ENCODE data around the gene RNASEL. TPM values are rescaled to one million over a fixed set of nuclear protein-coding genes. Genes with fewer than 3 reads are reported as not detected.
A peak's percentile ranks its signal among the peaks of the same experiment; 100 is the strongest.

Gene RNASEL
- total RNA-seq, 1 experiment from 2014 or later = 6.1 TPM

DNA sequence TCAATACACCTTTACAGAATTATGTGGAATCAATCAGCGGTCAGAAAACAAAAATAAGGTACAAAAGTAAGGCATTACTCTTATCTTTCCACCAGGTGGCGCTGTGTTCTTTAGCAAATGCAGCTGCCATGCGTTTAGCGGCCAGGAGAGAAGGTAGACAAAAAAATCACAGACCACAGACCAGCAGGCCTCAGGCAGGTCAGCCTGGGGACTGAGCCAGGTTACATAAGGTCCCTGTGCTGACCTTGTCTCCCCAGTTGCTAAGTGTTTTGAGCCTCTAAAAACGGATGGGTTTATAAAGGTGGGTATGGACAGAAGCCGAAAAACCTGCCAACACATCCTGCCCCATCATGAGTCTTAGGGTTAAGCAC is 12.3 kb upstream of the RNASEL start:
- peak; percentile 64 for DNase-seq (ENCODE audit: low read depth)

DNA sequence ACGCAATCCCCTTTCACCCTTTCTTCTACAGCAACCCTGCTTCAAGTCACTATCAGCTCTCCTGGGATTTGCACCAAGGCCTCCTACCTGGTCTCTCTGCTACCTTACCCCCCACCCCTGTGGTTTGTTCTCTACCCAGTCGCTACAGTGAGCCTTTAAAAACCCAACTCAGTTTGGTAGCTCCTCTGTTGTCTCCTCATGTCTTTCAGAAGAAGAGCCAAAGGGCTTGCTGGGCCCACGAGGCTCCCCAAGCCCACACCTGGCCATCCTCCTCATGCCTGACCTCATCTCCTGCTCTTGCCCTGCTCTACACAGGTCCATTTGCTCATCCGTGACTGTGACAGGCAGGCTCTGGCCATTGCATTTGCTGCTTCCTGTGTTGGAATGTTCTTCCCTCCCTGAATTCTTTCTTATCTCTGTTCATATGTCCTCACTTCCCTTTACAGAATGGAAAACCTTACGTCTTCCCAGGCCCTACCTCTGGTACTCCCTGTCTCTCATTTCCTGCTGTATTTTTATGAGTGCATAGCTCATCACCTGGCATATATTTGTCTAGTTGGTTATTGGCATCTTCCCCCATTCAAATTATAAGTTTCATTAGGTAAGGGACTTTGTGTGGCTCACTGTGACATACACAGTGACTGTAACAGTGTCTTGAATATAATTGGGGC is 11.8 kb upstream of the RNASEL start:
- DNase-seq (ENCODE audit: low read depth) = no peak

DNA sequence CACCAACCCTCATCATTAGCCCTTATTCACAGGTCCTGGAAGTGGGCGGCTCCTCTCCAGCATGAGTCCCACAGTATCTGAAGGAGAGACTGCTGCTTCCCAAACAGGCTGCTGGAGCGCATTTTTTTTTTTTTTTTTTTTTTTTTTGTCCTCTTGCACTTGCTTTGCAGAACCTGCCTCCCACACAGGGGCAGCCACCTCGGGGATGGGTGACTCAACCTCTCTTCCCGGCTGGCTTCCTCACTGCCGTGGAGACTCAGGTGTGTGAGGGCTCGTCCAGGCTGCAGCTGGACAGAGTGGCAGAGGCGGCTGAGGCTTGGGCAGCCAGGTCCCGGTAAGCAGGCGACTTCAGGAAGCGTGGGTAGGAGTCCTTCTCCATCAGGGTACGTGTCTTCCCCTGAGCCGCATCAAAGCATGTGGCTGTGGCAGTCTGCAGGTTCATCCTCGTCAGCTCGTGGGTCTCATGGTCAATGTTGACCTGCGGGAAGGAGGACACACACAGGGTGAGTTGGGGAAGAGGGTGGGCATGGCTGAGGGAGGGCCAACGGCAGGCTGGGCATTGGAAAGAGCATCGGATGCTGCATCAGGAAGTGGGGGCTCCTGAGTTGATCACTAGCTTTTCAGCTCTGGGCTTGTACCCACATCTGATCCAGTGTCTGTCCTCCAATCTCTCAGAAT is 11.1 kb upstream of the RNASEL start:
- DNase-seq (ENCODE audit: low read depth) = no peak

DNA sequence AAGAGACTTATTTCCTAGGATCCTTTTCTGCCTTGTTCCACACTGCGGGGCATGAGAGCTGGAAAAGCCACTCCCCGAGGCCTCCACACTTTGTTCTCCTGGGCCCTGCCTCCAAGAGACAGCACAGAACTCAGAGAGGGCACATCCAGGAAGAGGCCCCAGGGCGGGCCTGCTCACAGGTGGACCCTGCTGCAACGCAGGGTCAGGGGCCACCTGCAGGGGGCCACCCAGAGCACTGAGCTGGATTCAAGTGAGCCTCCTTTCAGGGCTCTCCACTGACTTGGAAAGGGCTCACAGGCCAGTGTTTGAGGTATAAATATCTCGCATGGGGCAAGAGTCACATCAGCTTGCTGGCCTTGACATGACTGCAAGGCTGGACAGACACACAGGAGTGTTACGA is 10.3 kb upstream of the RNASEL start:
- no peak for DNase-seq (ENCODE audit: low read depth)

DNA sequence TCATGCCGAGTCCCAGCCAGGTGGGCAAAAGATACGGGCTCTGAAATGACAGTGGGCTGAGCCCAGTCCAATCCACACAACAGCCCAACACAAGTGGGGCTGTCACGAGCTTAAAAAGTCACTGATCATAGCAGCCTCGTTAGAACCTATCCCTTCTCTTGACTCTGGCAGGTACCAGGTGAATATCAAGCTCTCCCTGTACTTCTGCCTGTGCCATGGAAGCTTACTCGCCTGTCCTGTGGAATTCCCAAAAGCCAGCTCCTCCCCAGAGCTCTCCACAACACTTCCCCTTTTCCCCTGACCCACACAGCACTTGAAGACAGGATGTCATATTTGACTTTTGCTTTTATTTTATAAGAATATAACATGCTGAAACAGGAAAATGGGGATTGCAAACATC is 9.2 kb upstream of the RNASEL start:
- DNase-seq (ENCODE audit: low read depth) = no peak

DNA sequence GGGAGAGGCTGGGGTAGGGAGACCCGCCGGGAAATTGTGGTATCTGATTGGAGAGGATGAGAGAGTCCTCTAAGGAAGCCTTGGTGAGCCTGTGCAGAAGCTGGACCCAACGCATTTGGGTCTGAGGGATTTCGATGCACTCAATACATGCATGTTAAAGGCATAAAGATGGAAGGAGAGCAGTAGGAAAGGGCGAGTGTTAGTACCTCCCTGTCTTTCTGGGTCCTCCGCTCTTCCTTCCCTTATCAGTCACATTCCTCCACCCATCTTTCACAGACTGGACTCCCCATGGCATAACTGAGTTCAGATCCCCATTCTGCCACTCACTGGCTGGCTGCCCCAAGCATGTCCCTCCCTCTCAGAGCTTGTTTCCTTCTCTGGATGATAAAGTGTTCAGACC is 7.9 kb upstream of the RNASEL start:
- DNase-seq (ENCODE audit: low read depth) = no peak

DNA sequence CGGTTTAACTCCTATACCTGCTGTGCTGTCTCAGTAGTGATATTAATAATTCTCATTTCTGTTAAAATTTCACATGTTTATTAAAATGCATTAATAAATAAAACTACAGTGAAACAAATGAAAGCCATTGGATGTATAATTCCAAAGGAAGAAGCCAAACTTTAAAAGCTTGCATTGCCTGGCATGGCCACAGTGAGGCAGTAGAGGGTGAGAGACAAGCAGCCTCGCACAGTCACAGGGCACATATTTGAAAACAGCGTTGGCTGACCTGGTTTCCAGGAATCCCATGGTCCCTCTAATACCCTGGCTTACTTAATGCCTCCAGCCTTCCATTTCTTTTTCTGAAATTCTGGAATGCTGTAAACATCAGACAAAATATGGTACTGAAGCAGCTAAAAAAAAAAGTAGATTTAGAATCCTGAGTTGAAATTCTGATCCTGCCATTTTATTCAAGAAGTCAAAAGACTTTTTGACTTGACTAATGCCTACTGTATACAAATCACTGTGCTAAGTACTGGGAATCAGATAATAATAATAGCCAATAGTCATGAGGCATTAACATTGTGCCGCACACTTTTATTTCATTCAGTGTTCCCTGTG is 6.7 kb upstream of the RNASEL start:
- peak; percentile 60 for DNase-seq (ENCODE audit: low read depth)

DNA sequence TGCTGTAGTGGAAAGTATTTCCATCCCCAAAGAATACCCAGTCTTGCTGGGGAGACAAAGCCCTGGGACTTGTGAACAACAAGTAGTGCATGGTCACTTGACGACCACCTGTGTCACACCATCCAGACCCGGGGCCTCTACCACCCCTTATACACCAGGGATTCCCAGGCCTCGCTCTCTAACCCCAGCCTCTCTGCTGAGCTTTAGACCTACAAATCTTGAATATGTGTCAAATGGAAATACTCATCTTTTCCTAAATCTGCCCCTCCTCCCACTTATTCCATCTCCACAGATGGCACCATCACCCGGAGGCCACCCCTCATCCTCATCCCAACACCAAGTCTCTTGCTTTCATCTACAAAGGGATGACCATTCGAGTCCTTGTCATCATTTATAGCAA is 875 bp upstream of the RNASEL start:
- no peak for DNase-seq (ENCODE audit: low read depth)

DNA sequence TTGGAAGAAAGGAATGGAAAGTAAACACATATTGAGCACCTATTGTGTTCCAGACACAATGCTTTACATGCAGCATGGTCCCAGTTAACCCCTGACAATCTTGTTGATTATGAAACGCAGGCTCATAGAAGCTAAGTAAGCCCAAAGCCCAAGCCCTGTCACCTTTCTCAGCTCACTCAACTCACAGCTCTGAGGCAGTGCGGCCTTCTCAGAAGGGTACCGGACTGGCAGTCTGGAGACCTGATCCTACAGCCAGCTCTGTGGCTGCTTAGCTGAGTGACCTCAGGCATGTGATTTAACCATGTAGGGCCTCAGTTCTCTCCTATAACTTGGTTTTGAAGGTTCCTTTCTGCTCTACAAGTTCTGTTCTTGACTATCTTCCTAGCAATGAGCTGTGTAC is 464 bp upstream of the RNASEL start:
- DNase-seq (ENCODE audit: low read depth) = no peak

DNA sequence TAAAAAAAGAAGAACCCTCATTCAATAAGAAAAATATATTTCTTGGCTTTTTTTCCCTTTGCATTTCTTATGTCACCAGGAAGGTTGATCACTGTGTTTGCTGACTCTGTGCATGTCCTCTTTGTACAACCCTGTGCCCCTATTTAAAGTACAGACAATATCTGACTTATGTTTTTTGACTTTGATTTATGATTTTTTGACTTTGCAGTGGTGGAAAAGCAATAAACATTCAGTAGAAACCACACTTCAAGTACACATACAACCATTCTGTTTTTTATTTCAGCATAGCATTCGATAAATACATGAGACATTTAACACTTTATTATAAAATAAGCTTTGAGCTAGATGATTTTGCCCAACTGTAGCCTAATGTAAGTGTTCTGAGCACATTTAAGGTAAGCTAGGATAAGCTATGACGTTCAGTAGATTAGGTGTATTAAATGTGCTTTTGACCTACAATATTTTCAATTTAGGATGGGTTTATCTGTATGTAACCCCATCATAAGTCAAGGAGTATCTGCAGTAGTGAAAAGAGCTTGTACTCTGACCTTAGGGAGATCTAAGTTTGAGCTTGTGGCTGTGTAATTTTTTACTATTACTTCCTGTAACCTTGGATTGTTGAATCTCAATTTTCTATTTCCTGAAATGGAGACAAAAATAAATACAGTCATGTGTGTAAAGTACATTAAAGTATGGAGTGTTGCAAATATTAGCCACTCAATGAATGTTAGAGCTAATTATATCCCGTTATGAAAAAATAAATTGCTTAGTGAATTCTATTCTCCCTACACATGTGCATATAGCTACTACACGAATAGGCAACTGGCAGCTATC is 1.2 kb downstream of the RNASEL start:
- no peak for DNase-seq (ENCODE audit: low read depth)

DNA sequence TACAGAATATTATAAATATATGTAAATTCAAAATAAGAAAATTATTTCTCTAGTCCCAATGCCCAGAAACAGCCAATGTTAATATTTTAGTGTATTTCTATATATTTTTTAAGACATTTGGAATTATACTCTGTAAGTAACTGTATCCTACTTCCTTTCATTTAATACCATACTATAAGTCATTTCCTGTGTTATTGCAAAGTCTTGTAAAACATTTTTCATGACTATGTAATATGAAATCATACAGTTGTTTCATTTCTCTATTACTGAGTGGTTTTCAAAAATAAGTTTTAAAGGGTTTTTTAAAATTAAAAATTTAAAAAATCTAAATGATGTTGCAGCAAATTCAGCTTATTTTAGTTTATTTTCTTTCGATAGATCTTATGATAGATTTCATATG is 2.0 kb downstream of the RNASEL start:
- no peak for DNase-seq (ENCODE audit: low read depth)

DNA sequence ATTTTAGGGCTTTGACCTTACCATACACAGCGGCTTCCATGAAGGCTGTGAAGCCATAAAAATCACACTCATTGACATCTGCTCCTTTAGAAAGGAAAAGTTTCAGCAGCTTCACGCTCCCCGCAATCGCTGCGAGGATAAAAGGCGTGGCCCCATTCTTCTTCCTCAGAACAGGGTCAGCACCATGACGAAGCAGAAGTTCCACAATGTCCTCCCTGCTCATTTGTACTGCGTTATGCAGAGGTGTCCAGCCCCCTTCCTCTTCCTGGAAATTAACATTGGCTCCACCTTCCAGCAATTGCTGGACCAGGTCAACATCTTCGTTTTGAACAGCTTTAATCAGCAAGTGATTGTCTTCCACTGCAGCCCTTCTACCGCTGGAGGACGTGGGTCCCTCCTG is 2.7 kb downstream of the RNASEL start:
- DNase-seq (ENCODE audit: low read depth) = no peak

DNA sequence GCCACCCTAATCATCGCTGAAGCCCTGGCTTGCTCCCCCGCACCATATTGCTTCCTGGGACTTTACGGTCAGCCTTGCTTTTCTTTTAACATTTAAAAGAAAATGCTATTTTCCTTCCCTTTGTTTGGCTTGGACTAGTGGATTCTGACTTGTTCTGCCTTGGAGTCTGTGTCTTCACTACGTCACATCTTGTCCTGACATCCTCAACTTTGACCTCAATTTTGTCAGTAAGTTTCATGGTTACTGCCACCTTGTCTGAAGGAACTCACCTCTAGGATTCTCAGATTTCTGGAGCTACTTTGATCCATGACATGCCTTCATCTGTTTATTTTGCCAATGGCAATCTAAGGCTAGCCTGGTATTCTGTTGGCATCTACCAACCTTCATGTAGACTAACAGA is 4.3 kb downstream of the RNASEL start:
- DNase-seq (ENCODE audit: low read depth) = no peak

DNA sequence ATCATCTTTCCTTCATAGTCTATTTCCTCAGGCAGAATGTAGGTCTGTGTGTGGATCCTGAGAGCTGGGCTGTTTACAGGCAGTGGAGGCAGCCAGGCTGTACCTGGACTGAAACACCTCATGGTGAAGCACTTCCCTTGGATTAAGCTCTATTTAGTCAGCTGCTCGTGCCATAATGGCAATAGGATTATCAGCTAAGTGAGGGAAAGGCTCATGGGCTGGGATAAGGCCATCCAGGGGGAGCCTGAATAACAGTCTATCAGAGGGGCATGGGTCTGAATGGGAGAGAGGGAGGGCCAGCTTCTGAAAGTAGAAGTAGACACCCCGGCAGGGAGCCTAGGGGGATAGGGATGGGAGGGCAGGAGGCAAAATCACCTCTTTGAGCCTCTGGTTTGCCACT is 8.3 kb downstream of the RNASEL start:
- no peak for DNase-seq (ENCODE audit: low read depth)

DNA sequence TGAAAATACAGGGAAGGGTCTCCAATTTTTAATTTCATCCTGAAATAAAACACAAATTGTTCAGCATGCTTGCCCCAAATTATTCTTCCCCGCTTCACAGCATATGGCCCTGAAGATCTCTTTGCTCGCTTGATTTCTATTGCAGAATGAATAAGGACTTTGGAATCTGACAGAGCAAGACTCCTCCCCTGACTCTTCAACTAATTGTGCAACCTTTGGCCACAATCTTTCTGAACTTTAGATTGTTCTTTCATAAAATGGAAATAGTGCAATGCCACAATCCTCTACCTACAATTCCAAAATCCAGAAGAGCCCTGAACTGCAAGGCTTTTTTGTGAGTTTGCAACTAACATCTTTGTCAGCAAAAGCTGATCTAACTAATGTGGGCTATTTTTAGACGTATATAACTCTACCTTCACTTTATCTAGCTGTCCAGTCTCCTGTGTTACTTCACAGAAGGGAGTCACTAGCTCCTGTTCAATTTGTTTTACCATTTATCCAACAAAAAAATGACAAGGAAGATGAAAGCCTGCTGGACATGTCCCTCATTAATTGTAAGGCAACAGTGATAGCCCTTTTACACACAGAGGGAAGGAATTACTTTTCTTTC is 13.4 kb downstream of the RNASEL start:
- peak; percentile 66 for DNase-seq (ENCODE audit: low read depth)

DNA sequence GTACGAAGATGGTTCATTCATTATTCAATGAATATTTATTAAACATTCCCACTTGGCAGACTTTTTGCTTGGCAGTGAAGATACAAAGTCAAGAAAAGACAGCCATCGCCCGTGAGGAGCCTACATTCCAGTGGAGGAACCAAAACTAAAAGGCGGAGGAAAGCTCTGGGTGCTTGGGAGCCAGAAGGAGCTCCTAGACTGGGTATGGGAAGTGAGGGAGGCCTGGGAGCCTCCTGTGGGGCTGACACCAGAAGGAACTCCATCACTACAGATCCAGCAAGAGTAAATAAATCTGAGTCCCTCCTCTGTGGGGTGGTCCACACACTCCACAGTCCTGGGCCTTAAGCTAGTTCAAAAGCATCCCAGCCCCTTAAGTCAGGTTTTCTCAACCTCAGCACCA is 14.9 kb downstream of the RNASEL start:
- DNase-seq (ENCODE audit: low read depth) = no peak

DNA sequence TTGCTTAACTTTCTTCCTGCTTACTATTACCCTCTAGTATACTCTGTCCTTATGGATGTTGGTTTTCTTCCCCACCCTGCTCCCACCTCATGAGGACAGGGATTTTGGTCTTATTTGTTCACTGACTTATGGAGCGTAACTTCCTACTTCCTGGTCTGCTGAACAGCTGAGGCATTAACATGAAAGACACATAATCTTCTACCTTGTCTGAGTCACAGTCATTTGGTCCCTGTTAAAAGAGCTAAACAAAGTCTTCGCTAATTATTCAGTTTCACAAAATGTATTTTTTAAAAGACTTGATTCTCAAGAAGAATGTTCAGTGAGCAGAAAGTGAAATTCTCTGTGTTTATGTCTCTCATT is 18.5 kb downstream of the RNASEL start:
- DNase-seq (ENCODE audit: low read depth) = no peak

DNA sequence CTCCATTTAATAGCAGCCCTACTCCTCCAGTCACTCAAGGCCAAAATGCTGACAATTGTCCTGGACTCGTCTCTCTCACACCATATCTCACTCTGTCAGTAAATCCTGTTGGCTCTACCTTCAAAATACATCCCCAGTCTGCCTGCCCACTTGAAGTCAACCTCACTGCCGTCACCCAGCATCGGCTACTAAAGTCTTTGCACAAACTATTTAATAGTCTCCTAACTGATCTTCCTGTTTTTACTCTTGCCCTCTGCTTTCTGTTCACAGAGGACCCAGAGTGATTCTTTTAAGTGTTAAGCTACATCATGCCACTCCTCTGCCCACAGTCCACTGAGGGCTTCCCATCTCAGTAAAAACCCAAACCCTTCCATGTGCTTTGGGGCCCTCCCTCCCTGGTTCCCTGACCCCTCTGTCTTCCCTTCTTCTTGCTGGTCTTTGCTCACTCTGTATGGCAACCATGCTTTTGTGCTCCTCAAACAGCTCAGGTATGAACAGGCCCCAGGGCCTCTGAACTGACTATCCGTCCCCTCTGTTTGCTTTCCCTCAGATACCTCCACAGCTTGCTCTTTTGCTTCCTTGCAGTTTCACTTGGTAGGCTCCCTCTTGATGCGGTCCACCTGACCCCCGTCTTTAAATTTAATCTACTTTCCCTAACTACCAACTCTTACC is 19.0 kb downstream of the RNASEL start:
- DNase-seq (ENCODE audit: low read depth) = no peak

DNA sequence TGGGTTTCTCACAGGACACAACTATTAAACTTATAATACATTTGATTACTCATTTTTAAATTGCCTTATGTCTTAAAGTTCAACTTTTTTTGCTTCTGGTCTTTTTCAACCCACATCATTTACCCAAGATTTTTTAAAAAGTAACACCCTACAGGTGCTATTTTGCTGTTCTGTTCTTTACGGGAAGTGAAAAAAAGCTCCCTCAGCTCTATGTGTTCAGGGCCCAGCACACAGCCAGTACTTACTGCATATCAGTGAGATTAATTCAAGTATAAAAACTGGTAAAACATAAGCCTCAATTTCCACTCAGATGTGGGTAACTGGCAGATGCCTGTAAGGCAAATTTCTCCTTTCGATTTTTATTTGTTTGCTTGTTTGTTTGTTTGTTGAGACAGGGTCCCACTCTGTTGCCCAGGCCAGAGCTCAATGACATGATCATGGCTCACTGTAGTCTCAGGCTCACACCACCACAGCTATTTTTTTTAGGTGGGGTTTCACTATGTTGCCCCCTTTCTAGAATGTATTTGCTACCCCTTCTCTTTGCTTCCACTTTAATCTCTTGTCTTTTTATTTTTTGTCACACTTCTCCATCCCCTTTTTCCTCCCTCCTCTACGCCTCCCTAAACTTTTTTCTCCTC is 20.3 kb downstream of the RNASEL start:
- no peak for DNase-seq (ENCODE audit: low read depth)

DNA sequence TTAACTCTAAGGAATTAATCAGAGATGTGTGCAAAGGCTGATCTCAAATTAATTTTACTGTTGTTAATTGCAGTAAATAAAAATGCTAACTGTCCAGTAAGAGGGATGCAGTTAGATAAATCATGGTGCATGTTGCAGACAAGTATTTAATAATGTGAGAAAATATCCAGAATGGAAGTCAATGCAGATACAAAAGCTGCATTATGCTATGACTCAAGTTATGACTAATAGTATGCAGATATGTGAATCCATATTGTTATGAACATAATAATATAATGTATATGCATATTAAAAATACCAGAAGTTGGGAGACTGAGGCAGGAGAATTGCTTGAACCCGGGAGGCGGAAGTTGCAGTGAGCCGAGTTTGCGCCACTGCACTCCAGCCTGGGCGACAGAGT is 21.4 kb downstream of the RNASEL start:
- no peak for DNase-seq (ENCODE audit: low read depth)

DNA sequence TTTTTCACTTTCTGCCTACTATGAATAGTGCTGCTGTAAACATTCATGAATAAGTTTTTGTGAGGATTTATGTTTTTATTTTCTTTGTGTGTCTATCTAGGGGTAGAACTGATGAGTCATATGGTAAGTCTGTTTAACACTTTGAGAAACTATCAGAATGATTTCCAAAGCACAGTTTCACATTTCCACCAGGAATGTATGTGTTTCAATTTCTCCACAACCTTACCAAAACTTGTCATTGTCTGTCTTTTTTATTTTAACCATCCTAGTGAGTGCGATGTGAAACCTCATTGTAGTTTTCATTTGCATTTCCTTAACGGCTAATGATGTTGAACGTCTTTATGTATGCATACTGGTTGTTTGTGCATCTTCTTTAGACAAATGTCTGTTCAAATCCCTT is 23.5 kb downstream of the RNASEL start:
- peak; percentile 25 for DNase-seq (ENCODE audit: low read depth)

Data from LHCN-M2 (cell line).